AG09309 (cell line): ENCODE measurements around the gene EPB41L4A.
A peak's percentile ranks its signal among the peaks of the same experiment; 100 is the strongest.

ENCODE experiments used
- DNase-seq: peaks from one replicate; pipeline ENCODE4 v3.0.0-alpha.2; 2010; ENCODE audit warnings: low read depth
- H3K4me3 ChIP-seq: 2 replicates; pipeline ENCODE4 v1.5.1; 2011; ENCODE audit warnings: mild to moderate bottlenecking, low read depth, low read length, moderate library complexity; ENCODE audit not compliant: control insufficient read depth
- TF ChIP-seq, protein P1 (sequence below): IDR thresholded peaks from 2 replicates; pipeline ENCODE4 v1.5.1; 2011; ENCODE audit warnings: mild to moderate bottlenecking, low read depth, low read length, inconsistent platforms; ENCODE audit not compliant: insufficient read depth, control insufficient read depth; ENCODE audit errors: missing control alignments

Gene EPB41L4A

DNA sequence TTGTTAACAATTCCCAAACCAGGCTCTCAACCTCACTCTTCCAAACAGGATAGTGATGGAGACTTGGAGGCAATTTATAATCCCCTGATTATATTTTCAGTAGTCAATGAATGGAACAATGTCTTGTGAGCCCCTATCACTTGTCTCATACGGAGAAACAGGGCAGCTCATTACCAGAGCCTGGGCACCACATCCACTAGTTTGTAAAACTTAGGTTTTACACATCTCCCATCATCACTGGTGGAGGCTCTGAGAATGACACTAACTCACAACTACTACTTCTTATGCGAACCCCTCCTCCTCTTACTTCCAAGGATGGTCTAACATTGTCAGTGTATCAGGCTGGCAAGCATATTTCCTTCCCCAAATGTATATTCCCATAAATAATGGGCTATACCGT is 253.7 kb downstream of the EPB41L4A start:
- TF ChIP-seq, protein P1, sequence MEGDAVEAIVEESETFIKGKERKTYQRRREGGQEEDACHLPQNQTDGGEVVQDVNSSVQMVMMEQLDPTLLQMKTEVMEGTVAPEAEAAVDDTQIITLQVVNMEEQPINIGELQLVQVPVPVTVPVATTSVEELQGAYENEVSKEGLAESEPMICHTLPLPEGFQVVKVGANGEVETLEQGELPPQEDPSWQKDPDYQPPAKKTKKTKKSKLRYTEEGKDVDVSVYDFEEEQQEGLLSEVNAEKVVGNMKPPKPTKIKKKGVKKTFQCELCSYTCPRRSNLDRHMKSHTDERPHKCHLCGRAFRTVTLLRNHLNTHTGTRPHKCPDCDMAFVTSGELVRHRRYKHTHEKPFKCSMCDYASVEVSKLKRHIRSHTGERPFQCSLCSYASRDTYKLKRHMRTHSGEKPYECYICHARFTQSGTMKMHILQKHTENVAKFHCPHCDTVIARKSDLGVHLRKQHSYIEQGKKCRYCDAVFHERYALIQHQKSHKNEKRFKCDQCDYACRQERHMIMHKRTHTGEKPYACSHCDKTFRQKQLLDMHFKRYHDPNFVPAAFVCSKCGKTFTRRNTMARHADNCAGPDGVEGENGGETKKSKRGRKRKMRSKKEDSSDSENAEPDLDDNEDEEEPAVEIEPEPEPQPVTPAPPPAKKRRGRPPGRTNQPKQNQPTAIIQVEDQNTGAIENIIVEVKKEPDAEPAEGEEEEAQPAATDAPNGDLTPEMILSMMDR: no peak
- no peak for DNase-seq
- H3K4me3 ChIP-seq: no peak overlapping the region

DNA sequence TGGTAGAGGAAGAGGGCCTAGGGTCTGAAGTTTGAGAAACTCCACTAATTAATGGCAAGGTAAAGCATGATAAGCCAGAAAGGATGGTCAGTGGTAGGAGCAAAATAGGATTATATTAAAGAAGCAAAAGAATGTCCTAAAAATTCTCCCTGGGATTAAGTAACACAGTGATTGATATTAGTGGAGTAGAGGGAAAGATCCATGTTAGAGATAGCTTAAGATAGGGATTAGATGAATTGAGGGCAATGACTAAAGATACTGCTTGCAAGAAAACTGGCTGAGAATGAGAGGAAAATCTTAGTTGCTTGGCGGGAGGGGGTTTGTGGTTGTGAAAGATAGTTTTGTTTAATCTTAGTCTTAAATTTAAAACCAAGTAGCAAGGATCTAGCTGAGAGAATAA is 255.6 kb downstream of the EPB41L4A start:
- TF ChIP-seq, protein P1: no peak
- H3K4me3 ChIP-seq: no peak overlapping the region
- DNase-seq: no peak

DNA sequence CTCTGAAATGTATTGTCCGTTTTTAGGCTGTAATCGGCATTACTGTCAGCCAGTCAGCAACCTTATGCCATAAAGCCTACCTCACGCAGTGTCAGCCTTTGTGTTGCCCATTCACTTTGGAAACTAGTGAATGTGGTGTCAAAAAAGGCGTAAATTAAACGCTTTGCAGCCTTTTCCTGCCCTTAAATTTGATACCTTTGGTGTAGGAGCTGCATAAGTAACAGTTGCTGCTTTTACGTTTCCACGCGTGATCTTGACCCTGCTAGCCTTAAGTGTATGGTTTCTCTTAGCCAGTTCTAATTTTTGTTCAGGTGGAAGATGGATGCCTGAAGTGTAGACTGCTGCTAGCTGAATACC is 257.7 kb downstream of the EPB41L4A start:
- TF ChIP-seq, protein P1: no peak
- no peak for DNase-seq
- peak overlapping the region; percentile 82 for H3K4me3 ChIP-seq

DNA sequence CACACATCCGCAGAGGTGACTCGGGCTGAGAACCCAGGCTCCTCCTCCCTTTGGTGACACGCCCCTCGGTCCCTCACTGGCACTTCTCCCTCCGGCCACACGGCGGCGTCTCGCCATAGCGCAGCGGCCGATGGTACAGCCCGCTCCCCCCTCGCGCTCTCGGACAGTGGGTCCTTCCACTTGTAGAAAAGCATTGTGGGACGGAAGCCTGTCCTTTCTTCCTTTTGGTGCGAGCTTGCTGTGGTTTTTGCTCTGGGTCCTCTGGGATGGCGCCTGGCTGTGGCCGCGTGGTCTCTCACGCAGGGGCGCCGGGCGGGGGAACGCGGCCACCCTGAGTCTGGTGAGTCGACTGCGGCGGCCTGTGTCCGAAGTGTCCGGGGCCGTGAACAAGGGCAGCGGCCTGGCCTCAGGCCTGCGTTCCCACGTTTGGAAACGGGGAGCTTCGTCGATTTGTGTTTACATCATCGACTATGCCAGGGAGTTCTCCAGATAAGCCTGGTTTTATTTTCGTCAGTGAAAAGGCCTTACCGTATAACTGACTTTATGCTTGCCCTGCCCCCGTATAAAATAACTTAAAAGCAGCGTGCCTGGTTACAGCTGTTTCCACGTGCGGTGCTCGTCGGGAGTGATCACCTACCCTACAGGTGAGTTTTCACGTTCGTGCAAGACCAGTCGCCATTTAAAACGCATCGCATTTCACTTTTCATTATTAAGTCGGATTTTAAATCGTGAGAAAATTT is 258.3 kb downstream of the EPB41L4A start:
- DNase-seq: peak; percentile 74
- H3K4me3 ChIP-seq: peak overlapping the region; percentile 82
- TF ChIP-seq, protein P1: peak; percentile 99

DNA sequence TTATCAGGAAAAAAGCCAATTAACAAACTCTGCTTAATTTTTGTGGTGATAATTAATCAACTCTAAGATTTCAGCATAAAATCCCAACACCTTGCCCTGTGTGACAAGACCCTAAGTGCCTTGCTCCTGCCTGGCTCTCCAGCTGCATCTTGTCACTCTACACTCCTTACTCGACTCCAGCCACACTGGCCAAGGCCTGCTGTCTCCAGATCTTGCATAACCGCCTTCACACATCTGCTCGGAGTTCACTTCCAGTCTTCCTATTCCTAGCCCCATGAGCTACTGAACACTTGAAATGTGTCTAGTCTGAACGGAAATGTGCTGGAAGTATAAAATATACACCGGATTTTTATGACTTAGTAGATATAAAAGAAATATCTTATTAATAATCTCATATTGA is 259.6 kb downstream of the EPB41L4A start:
- no peak overlapping the region for H3K4me3 ChIP-seq
- no peak for DNase-seq
- TF ChIP-seq, protein P1: no peak

DNA sequence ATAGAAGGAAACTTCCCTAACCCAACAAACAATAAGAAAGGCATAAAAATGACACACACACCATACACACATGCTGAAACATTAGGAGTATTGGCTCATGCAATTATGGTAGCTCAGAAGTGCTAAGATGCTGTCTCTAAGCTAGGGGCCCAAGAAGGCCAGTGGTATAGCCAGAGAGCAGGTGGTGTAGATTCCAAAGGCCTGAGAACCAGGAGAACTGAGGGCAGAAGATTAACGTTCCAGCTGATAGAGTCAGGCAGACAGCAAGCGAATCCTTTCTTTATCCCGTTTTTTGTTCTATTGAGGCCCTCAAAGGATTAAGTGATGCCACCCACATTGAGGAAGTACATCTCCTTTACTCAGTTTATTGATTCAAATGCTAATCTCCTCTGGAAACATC is 262.9 kb downstream of the EPB41L4A start:
- H3K4me3 ChIP-seq: no peak overlapping the region
- TF ChIP-seq, protein P1: no peak
- DNase-seq: no peak

DNA sequence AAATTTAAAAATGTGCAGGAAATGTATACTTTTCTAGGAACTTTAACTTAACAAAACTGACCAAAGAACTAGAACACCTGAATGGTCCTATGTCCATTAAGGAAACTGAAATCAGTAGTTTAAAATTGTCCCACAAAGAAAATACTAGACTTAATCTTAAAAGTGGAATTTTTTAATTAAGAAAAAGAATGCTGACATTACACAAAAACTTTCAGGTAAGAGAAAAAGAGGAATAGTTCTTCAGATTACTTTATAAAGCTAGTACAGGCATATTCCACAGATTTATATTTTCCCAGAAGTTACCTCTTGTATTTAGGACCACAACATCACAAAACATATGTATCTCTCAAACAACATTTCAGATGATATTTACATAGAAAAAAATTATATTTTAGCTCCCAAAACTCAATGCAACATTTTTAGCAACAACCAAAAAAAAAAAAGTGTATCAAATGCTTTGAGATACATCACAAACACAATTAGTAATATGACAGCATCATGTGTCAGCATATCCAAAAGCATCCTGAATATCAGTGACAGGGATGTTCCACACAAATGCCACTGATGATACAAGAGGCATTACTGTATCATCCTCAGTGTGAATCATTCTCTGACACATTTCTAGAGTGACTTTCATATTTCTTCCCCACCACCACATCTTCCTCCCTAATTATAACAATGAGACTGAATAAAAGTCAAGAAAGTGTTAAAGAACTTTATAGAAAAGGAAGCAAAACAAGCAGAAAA is 264.0 kb downstream of the EPB41L4A start:
- no peak overlapping the region for H3K4me3 ChIP-seq
- TF ChIP-seq, protein P1: no peak
- no peak for DNase-seq
